GM19372 (cell line): Measurements from ENCODE around the gene RNF34.
"Not testable (repeated sequence)": the region's sequence is repeated elsewhere in the genome, so short reads cannot be mapped to it uniquely, and the experiment has no call there.

ENCODE experiments used
- ATAC-seq: cut with Tn5 transposase; IDR thresholded peaks from one replicate; pipeline ENCODE4 v1.9.1; 2021; ENCODE audit warnings: mild to moderate bottlenecking, low read depth, moderate library complexity; ENCODE audit not compliant: unreplicated experiment

RNF34 gene

DNA sequence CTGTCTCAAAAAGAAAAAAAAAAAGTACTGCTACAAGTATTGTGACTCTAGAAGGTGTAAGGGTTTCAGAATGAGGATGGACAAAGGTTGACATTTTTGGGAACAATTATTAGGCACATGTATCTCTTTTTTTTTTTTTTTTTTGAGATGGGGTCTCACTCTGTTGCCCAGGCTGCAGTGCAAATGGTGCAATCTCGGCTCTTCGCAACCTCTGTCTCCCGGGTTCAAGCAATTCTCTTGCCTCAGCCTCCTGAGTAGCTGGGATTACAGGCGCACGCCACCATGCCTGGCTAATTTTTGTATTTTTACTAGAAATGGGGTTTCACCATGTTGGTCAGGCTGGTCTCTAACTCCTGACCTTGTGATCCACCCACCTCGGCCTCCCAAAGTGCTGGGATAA is 15.0 kb upstream of the RNF34 start:
- ATAC-seq, result not testable (repeated sequence)

DNA sequence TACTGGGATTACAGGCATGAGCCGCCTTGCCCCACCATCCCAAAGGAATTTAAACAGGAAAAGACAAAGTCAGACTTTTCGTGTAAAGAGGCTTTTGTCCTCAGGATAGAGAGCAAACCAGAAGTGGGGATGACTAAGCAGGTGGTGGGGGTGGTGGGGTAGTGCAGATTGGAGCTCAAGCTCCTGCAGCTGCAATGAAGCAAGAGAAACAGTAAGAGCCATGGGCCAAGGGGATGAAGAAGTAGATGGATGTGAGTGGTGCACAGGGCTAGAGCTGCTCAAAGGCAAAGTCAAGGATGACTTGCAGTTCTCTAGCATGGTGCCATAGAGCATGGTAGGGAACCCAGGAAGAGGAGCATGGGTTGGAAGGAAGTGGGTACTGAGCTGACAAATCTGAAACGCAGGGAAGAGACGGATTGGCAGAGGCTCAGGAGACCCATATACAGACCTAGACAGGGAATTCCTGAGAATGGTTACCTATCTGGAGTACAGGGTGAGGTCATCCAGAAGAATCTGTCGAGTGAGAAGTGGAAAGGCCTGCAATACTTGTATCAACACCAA is 11.4 kb upstream of the RNF34 start:
- no peak for ATAC-seq

DNA sequence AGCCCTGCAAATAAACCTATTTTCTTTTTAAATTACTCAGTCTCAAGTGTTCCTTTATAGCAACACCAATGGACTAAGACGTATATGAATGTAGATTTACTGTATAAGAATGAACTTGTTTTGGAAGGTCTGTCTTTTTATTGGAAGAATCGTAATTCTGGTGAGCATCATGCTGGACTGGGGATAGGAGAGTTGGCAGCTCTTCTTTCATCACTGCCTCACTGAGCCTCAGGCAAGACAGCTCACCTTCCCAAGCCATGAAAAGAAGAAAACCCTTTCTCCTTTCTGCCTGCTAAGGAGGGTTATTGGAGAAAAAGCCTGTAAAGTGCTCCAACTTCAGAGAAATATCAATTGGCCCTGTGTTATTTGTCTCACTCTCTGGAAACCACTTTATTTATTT is 9.1 kb upstream of the RNF34 start:
- no peak for ATAC-seq

DNA sequence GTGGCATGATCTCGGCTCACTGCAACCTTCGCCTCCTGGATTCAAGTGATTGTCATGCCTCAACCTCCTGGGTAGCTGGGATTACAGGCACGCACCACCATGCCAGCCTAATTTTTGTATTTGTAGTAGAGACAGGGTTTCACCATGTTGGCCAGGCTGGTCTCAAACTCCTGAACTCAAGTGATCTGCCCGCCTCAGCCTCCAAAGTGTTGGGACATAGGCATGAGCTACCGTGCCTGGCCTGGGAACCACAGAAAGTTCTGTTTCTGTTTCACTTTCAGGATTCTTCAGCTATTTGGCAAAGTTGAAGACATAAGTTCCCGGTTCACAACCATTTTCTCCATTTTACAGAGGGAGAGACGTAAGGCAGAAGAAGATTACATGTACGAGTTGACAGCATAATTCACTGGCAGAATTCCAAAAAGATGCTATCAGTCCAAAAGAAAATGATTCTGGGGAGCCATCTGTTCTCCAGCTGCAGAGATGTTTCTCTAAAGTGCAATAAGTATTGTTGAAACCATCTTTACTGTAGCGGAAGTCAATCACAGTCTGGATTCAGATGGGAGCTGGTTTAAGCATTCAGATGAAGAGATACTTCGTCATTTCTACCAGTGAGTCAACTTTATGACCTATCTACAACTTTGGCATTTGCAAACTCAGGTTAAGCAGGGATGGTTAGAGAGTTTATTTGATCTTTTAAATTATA is 8.1 kb upstream of the RNF34 start:
- ATAC-seq, result no peak

DNA sequence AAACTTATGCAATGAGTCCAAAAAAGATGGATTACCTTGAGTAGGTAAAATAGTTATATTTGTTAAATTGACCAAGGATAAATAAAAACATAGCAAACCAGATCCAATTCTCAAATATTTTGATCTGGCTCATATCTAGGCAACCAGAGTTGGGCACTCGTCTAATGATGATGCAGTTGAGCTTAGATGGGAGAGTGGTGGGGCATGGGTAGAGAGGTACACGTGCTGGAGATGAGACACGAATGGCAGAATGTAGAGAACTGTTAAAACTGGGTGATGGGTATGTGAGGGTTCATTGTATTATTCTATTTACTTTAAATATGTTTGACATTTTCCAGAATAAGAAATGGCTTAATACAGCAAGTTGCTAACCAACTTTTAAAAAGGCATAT is 7.6 kb upstream of the RNF34 start:
- ATAC-seq, result no peak

DNA sequence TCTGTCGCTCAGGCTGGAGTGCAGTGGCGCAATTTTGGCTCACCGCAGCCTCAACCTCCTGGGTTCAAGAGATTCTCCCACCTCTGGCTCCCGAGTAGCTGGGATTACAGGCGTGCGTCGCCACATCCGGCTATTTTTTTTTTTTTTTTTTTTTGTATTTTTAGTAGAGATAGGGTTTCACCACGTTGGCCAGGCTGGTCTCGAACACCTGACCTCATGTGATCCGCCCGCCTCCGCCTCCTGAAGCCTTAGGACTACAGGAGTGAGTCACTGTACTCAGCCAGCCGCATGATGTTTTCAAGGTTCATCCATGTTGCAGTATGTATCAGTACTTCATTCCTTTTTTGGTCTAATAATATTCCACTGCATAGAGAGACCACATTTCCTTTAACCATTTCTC is 2.4 kb upstream of the RNF34 start:
- no peak for ATAC-seq

DNA sequence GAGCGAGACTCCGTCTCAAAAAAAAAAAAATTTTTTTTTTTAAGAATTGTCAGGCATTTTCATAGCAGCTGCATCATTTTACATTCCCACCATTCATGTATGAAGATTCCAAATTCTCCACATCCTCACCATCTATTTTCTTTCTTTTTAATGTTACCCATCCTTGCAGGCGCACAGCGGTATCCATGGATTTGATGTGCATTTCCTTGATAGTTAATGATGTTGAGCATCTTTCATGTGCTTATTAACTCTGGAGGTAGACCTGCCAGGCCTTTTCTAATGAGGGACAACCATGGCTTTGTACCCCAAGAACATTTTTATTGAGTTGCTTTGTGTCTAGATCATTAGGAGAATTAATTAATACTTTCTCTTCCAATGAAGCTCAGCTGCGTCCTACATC is 1.6 kb upstream of the RNF34 start:
- no peak for ATAC-seq

DNA sequence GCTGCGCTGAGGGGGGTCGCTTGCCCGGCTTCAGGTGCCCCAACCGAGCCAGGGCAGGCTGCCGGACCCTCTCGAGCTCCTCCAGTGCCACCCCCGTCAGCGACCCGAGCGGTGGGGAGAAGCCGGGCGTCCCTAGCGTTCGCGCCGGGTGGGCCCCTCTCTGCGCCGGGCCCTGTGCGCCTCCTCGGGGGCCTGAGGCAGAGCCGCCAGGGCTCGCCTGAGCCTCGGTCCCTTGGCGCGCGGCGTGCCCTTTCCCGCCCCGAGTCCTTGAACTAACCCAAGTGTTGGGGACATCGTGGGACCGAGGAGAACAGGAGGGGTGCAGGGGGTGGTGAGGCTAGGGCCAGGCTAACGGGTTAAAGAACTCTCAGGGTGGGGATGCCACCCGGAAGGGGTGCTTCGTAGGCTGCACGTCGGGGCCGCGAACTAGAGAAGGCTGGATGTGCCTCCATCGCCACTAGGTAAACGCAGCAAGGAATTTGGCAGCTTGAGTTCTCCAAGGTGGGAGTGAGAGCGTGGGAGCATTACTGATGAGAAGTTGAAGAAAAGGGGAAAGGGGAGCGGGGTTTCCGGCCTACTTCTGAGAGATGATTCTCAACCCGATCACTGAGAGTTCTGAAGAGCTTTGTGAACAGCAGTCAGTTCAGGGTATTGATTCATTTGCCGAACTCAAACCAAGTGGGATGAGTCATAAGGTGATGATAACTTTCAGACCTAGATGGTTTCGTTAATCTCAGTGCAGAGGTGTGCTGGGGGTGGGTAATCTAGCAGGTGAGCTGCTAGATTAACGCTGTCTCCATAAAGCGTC is 618 bp downstream of the RNF34 start:
- peak; percentile 30 for ATAC-seq

DNA sequence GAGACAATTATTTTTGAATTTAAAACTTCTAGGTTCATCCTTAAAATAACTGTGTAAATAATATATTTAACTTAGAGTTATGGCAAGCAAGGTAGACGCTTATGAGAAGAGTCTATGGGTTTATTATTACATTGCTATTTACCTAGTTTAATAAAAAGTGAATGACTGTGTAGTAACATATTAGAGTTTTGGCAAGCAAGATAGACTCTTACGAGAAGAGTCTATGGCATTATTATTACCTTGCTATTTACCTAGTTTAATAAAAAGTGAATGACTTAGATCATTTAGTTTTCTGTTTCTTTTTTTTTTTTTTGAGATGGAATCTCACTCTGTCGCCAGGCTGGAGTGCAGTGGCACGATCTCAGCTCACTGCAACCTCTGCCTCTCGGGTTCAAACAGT is 3.8 kb downstream of the RNF34 start:
- ATAC-seq, result no peak

DNA sequence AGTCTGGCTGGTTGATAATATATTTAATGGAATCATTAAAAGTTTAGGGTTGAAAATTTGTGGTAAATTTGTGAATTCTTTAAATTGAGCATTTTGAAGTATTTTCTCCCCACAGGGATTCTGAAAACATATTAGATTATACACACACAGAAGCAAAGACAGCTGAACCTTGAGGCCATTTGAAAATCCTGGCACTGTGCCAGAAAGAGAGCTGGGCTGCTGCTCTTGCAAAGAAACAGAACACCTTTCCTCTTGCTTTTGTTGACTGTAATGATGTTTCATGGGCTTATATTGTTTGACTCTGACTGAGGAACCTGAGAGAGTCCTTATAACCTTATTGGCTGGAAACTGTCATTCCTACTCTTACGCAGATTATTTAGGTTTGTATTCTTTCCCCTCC is 4.8 kb downstream of the RNF34 start:
- ATAC-seq, result no peak

DNA sequence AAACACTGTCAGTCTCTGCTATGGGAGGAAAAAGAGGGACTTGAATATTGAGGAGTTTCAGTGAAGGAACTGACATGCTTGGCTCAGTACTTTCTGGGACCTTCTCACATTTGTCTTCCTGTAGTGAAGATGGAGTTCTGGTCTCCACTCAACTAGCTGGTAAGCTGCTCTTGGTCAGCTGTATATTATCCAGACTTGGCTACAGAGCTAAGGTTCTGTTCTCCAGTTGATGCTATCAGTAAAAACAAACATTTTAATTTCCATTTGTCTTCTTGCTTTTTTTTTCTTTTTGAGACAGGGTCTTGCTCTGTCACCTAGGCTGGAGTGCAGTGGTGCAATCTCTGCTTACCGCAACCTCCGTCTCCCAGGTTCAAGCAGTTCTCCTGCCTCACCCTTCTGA is 5.3 kb downstream of the RNF34 start:
- ATAC-seq, result no peak

DNA sequence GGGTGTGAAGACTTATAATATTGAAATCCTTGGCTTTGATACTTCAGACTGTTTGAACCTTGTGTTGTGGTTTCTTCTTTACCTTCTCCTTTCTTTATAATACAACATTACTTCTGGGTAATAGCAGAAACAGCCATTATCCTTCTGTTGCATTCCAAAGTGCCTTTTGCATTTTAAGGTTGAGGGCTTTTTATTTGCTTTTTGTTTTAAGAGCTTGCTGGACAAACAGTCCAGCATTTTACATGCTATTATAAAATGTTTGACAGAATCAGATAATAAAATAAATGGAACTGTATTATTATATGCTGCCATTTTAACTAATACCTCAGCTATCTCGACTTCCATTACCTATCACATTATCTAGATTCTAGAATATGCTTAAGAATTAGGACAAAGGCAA is 14.0 kb downstream of the RNF34 start:
- ATAC-seq, result no peak

DNA sequence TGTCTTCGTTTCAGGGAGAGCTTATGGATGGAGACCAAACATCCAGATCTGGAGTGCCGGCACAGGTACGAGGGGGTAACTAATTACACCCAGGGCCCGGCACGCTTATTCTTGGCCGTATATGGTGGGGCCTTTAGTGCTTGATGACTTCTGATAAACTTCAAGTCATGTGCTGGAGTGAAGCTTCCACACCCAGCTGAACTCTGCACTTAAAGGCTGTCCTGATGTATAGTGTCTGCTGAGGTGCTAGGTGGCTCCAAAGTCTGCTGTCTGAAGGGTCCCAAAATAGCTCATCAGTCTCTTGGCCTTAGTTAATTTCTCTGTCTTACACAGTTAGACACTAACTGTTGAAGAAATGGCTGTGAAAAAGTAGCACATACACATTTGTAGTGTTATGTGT is 17.9 kb downstream of the RNF34 start:
- no peak for ATAC-seq

DNA sequence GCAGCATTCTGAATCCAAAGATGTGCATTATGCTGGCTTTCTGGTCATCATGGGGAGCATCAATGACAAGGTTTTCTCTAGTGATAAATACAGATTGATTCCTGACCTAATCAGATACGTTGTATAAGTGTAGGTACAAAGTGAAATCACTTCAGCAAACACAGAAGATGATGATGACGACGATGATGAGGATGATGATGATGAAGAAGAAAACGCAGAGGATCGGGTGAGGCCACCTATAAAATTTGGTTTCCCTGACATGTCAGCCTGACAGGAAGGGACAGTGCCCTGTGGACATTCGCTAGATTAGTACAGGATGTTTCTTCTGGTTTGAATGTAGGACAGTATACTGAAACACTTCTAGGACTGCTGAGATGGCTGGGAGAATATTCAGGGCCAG is 20.2 kb downstream of the RNF34 start:
- ATAC-seq, result no peak

DNA sequence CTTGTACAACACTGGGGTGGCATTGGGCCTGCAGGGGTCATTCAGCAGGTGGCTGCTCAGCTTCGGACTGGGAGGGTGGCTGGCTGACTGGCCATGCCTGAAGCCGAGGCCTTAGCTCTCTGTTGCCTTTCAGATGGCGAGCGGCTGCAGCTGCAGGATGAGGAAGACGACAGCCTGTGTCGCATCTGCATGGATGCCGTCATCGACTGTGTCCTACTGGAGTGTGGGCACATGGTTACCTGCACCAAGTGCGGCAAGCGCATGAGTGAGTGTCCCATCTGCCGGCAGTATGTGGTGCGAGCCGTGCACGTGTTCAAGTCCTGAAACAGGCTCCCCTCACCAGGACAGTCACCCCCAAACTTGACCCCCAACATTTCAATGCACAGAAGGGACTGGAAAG is 23.3 kb downstream of the RNF34 start:
- no peak for ATAC-seq

DNA sequence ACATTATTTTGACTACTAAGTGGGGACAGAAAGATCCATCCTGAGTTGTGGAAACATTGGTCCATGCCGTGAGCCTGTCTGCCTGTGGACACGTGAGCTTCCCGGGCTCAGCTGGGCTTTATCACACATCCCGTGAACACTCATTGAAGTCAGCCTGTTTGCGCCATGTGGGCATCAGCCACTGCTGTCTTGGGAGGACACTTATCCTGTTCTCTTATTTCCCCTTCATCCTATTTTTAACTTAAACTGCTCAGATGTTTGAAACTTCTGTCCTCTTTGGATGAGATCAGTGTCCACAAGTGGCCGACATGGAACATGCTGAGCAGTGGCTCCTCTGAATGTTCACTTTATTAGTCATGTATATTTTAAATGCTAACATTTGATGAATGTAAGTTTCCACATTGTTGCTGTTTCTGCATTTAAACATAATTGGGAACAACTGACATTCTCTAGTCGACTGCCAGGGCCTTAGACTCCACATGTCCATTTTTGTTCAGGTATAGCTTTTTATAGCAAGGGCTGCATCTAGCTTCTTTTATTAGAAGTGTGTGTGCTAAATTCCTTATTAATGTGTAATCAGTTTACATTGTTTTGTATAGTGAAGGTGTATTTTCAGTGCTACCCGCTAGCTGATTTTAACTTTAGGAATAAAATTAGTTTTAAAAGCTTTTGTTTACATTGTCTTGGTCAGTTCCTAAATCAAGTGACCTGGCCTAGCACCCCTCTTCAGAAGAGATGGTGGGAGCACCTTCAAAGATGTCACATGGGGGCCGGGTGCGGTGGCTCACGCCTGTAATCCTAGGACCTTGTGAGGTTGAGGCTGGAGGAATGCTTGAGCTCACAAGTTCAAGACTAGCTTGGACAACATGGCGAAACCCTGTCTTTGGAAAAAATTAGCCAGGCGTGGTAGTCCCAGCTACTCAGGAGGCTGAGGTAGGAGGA is 24.0 kb downstream of the RNF34 start:
- ATAC-seq, result no peak

DNA sequence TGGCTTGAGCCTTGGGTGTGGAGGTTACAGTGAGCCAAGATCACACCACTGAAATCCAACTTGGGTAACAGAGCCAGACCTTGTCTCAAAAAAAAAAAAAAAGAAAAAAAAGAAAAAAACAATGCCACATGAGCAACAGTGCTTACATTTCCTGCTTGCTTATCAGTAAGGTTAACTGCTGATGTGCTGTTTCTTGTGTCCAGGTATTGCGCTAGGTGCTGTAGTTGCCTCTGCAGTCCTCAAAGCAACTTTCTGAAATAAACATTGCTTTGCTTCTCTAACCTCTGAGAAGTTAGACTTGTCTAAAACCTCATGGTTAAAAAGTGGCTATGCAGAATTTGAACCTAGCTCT is 24.7 kb downstream of the RNF34 start:
- ATAC-seq, result no peak

DNA sequence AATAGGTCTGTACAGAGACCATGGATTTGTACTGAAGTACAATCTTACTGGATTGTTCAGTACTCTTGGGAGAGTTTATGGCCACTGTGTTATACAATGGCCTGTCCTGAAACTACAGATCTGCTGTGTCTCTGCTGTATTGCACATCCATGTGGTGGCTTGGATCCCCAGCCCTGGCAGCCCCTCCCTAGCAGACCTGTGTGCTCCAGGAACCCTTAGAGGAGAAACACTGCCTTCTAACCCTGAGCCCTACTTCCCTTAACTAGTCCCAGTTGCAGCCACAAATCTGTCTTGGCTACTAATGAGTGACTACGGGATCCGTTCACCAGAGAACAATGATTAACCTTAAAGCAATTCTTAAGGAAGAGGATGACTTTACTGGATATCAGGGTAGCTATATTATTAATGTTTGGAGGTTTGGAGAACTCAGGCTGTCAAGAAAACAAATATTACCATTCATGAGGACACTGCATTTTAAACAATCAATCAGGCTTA is 27.7 kb downstream of the RNF34 start:
- no peak for ATAC-seq

DNA sequence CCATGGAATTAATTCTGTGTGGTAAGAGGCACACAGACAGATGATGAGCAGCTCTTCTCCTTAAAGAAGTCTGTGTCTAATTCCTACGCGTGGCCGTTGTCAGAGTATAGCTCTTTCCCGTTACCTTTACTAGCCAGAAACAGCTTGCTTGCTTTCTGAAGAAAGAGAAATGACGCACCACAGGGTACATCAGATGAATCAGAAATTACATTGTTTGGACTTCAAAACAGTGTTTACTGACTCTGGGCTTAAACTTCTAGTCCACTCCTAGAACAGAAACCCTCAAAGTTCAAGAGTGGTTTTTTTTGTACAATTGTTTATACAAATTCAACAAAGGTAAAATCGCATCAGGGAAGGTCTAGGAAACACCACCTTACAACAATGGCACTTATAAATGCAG is 29.0 kb downstream of the RNF34 start:
- ATAC-seq, result no peak

DNA sequence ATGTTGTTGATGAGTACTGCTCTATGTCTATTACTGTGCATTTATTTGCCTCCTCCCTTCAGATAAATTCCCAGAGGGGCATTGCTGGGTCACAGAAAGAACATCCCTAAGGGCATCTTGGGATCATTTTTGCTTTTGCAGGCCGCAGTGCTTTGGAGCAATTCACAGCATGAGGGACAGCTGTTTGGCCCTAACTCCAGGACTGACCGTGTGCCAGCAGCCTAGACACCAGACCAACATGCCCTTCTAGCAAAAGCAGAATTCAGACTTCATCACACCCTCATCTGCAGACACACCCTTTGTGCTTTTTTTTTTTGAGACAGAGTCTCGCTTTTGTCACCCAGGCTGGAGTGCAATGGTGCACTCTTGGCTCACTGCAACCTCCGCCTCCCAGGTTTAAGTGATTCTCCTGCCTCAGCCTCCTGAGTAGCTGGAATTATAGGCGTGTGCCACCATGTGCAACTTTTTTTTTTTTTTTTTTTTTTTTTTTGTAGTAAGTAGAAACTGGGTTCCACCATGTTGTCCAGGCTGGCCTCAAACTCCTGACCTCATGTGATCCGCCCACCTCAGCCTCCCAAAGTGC is 31.0 kb downstream of the RNF34 start:
- no peak for ATAC-seq
